Activated CD4-positive, alpha-beta T cell treated with anti-CD3 and anti-CD28 coated beads for 36 hours (primary cell): ENCODE results near the gene ELL. TPM values are rescaled to one million over a fixed set of nuclear protein-coding genes. Genes with fewer than 3 reads are reported as not detected.
A peak's percentile ranks its signal among the peaks of the same experiment; 100 is the strongest.

Source experiments
- ATAC-seq: fragments of 200-7000 bp; cut with Tn5 transposase; one replicate; pipeline ENCODE4 v1.10.0; 2021; ENCODE audit warnings: mild to moderate bottlenecking, moderate library complexity
- CTCF ChIA-PET: fragments of 350-600 bp; sonication (Branson Sonifier 250); formaldehyde crosslinking; loops from one replicate; lab custom pipeline; 2021; ENCODE audit warnings: antibody characterized with exemption; lab: Charles Lee
- POLR2A ChIA-PET: fragments of 350-600 bp; sonication (Branson Sonifier 250); formaldehyde crosslinking; loops from one replicate; lab custom pipeline; 2021; ENCODE audit warnings: antibody characterized with exemption, inconsistent platforms; lab: Charles Lee
- DNase-seq: peaks from one replicate; pipeline ENCODE4 v3.0.0-alpha.2; 2020
- H3K27ac Mint-ChIP-seq: one replicate; pipeline ENCODE4 v1.8.0; 2021; ENCODE audit warnings: mixed read lengths
- H3K27me3 Mint-ChIP-seq: one replicate; pipeline ENCODE4 v1.8.0; 2021; ENCODE audit warnings: mixed read lengths
- H3K36me3 Mint-ChIP-seq: one replicate; pipeline ENCODE4 v1.8.0; 2021; ENCODE audit warnings: low read depth, mixed read lengths
- H3K4me1 Mint-ChIP-seq: one replicate; pipeline ENCODE4 v1.8.0; 2021; ENCODE audit warnings: mixed read lengths
- H3K4me3 Mint-ChIP-seq: one replicate; pipeline ENCODE4 v1.8.0; 2021; ENCODE audit warnings: mild to moderate bottlenecking, moderate library complexity, mixed read lengths
- H3K9me3 Mint-ChIP-seq: one replicate; pipeline ENCODE4 v1.8.0; 2021; ENCODE audit warnings: low read depth, mixed read lengths
- intact Hi-C, 2 experiments: fragments of 100-400 bp; cut with DNase I in 1 of 2; cut with micrococcal nuclease in 1 of 2; formaldehyde crosslinking; loops; one replicate each; pipeline versions ENCODE4 v1.14.2 to v1.15.1; 2022 to 2024; cut with DNase I, micrococcal nuclease
- total RNA-seq, 2 experiments: library from RNA; stranded (reverse); gene quantifications; one replicate each; pipeline ENCODE4 v1.2.3, GENCODE V29; 2021

The ELL gene
- total RNA-seq, 2 experiments from 2014 or later: 20.2 to 21.4 TPM

DNA sequence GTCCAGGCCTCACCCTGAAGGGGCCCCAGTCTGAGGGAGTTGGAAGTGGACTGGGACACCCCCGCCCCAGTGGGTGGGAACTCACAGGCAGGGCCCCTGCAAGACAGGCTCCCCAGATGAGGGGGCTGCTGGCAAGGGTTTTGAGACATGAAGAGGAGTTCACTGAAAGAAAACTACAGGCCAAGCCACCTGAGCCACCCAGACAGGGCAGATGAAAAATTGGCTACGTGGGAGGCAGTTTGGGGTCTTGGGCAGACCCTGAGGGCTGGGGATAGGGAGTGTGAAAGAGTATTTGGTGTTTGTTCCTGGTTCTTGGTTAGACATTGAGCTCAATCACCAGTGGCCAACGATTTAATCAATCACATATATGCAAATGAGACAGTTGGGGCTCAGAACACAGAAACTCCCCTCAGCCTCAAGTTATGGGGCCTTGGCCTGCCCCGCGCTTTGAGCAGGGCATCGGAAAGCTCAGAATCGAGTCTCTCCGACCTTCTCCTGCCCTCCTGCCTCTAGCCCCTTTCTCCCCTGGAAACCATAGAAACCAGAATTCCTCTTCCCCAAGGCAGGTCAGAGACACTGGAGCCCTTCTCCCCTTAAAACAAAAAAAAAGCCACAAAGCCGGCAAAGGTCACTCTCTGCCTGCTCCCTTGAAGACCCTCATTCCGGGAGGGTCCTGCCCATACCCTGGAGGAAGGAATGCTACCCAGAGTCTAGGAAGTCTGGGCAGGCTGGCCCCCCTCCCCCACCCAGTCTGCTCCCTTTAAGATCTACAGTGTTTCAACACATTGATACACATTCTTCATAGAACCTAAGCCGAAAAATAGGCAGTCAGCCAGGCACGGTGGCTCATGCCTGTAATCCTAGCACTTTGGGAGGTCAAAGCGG lies 82.6 kb downstream of the ELL start:
- POLR2A ChIA-PET: interaction anchor here (0.8 to 1.0 kb wide), 2 partner anchors 83 to 219 kb away, joined by 3 to 5 read pairs; partner anchors contain the start of gene ELL
- Mint-ChIP-seq H3K4me1 (peaks cover 23% of the 10 kb centered on the region), H3K4me3 (no peak overlapping the region), H3K27me3 (no peaks in the 10 kb centered on the region), H3K9me3 (peaks cover 3% of the 10 kb centered on the region), H3K36me3 (peaks cover 17% of the 10 kb centered on the region), H3K27ac (no peak overlapping the region)
- ATAC-seq: no peak
- CTCF ChIA-PET: interaction anchor here (0.6 to 0.7 kb wide), 2 partner anchors 208 to 654 kb away, joined by 3 to 5 read pairs; no protein-coding TSS in a partner anchor
- DNase-seq: no peak
- intact Hi-C loops: loop anchor here in 1 of 2 experiments (5.0 kb wide), 1 partner anchor 348 kb away; no protein-coding TSS in a partner anchor

DNA sequence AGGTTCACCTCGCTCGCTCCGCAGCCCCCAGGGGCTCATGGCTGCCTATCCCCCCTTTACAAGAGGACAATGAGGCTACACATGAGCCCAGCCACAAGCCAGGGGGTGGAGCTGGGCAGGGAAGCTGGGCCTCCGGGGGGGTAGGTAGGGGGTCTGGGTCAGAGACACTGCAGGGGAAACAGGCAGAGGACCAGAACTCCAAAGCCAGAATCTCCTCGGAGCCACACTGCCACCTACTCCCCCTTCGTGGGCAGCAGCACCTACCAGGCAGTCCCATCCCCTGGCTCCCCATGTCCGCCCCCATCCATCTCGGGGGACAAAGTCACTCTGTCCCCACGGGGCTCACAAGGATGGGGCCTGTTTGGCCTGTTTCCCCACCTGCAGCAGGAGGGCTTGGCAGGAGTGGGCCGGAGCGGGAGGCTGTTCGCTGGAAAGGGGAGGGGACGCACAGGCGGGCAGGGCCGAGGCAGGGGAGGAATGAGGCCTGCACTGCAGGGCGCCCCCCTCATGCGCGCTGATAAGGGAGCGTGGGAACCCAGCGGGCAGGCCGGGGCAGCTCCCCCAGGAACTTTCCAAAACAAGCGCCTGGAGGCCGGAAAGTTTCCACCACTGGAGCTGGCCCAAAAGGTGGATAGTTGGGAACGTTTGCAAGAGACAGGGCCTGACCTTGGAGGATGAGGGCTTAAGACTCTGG lies 83.4 kb downstream of the ELL start:
- Mint-ChIP-seq H3K9me3 (peaks cover 3% of the 10 kb centered on the region), H3K4me1 (peaks cover 25% of the 10 kb centered on the region), H3K4me3 (no peak overlapping the region), H3K27ac (no peak overlapping the region), H3K27me3 (no peaks in the 10 kb centered on the region), H3K36me3 (peaks cover 17% of the 10 kb centered on the region)
- intact Hi-C loops: loop anchor here in 1 of 2 experiments (5.0 kb wide), 1 partner anchor 349 kb away; no protein-coding TSS in a partner anchor
- ATAC-seq (no peak), DNase-seq (no peak)
- ChIA-PET POLR2A (interaction anchor here (0.8 to 1.0 kb wide), 2 partner anchors 83 to 219 kb away, joined by 3 to 5 read pairs; partner anchors contain the start of gene ELL), CTCF (interaction anchor here (0.6 kb wide), 1 partner anchor 208 kb away, joined by 5 read pairs; no protein-coding TSS in a partner anchor)

DNA sequence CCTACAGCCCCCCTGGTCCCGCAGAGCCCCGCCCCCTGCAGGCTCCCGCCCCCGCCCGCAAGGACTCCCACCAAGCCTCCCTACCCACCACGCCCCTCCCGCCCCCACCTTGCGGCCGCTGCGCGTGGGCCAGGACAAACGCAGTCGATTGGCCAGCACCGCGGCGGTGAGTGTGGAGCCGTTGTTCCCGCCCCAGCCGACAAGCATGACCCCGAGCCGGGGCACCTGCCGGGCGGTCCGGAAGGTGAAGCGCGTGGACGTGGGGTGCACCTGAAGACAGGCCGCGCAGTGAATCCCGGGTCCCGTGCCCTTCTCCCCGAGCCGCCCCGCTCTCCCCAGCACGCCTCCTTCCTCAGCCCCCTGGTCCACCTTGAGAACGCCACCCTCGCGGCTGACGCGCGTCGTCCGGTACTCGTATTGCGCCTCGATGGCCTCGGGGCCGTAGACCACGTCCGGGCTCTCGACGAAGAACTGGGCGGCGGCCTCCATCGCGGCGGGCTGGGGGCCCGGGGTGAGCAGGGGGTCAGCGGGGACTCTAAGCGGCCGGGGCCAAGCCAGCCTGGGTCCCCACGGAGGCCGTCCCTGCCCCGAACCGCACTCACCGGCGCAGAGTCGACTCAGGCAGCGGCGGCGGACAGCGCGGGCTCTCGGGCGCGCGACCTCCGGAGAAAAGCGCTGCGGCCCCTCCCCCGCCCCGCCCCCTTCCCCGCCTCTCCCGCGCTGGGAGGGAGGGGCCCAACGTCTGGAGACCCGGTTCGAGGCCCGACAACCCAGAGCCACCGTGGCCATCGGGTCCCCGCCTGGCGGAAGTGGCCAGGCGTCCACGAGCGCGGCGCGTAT lies 84.2 kb downstream of the ELL start, which contains the start of gene ISYNA1:
Gene ISYNA1, minus strand, starts transcription at position 643 of the 840 bp plus-strand sequence. Its CDS starts 154 bp downstream, at position 489.
- ATAC-seq (peak; percentile 15), DNase-seq (peak; percentile 65)
- CTCF ChIA-PET: no interaction called here
- POLR2A ChIA-PET: no interaction called here
- intact Hi-C loops: loop anchor here (1.0 to 5.0 kb wide), 3 partner anchors 18 to 350 kb away; partner anchors contain the start of gene SSBP4 (in 2 of the 2)
- Mint-ChIP-seq H3K27me3 (no peaks in the 10 kb centered on the region), H3K9me3 (peaks cover 3% of the 10 kb centered on the region), H3K27ac (no peak within 1 kb of the TSS), H3K36me3 (peaks cover 15% of the 10 kb centered on the region), H3K4me1 (peaks cover 23% of the 10 kb centered on the region), H3K4me3 (peak within 1 kb of the TSS; percentile 63)

DNA sequence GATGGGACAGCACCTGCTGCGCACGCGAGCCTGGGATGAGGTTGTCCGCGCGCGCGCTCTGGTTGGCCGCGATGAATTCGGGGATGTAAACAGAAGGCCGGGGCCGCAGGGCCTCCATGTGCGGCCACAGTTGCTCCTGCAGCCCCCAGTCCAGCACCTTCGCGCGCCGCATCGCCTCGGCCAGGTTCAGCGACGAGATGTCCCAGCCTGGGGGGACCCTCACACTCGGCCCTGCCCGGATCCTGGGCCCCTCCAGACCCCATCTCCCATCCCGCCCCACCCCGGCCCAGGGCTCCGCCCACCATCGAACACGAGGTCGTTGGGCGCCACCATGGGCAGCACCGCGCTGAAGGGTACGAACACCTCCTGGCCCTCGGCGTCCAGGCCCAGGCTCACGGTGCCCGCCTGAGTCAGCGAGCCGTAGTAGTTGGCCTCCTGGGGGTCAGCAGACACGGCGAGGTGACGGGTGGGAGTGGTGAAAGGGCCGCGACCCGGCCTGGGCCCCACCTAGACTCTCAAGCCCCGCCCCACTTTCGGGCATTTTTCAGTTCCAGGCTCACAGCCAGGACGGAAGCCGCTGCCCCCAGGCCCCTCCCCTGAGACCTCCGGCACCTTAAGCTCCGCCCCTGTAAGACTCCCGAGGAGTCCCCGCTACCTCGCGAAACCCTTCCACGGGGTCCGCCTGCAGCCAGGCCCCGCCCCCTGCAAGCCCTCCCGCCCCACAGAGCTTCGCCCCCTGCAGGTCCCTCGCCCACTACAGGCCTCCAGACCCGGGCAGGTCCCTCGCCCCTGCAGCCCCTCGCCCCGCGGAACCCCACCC lies 85.0 kb downstream of the ELL start:
- POLR2A ChIA-PET: interaction anchor here (0.5 kb wide), 1 partner anchor 1298 kb away, joined by 4 read pairs; no protein-coding TSS in a partner anchor
- H3K36me3 Mint-ChIP-seq: peaks cover 11% of the 10 kb centered on the region
- CTCF ChIA-PET: no interaction called here

DNA sequence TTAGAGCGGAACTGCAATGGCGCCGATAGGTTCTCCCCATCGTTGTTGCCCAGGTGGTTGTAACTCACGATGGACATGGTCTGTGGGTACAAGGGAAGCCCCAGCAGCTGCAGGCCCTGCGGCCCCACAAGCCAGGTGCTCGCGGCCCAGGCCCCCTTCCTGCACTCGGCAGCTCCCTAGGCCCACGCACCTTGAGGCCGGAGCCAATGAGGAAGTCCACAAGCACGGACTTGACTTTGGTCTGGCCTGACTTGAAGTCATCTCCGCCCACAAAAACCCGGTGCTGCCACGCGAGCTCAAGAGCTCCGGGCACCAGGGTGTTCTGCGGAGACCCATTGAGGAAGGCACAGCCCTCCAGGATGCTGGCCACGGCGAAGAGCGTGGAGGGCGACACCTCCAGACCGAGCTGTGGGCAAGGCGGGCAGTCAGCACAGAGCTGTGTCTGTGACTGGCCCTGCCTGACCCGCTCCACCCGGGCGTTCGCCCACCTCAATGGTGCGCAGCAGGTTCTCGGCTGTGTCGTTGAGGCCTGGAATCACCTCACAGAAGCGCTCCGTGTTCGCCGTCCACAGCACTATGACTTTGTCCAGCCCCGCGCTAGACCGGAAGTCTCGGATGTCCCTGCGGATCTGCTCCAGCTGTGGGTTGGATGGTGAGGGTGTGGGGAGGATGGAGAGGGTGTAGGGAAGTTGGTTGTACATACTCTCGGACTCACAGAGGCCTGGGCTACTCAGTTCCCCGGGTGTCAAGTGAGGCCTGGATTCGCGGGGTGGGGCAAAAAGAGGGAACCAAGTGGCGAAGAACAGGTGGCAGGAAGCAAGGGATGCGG lies 85.8 kb downstream of the ELL start:
- CTCF ChIA-PET: interaction anchor here (1.1 kb wide), 1 partner anchor 157 kb away, joined by 3 read pairs; no protein-coding TSS in a partner anchor

More for the DNA sequence above, 85.0 kb downstream of the ELL start:
- ATAC-seq: peak; percentile 62
- H3K4me3 Mint-ChIP-seq: peak overlapping the region; percentile 63
- H3K9me3 Mint-ChIP-seq: no peaks in the 10 kb centered on the region
- no peaks in the 10 kb centered on the region for H3K27me3 Mint-ChIP-seq
- no peak overlapping the region for H3K27ac Mint-ChIP-seq
- DNase-seq: peak; percentile 80
- H3K4me1 Mint-ChIP-seq: peaks cover 21% of the 10 kb centered on the region
- intact Hi-C loops: loop anchor here (1.0 to 5.0 kb wide), 3 partner anchors 18 to 350 kb away; partner anchors contain the start of gene SSBP4 (in 2 of the 2)

DNA sequence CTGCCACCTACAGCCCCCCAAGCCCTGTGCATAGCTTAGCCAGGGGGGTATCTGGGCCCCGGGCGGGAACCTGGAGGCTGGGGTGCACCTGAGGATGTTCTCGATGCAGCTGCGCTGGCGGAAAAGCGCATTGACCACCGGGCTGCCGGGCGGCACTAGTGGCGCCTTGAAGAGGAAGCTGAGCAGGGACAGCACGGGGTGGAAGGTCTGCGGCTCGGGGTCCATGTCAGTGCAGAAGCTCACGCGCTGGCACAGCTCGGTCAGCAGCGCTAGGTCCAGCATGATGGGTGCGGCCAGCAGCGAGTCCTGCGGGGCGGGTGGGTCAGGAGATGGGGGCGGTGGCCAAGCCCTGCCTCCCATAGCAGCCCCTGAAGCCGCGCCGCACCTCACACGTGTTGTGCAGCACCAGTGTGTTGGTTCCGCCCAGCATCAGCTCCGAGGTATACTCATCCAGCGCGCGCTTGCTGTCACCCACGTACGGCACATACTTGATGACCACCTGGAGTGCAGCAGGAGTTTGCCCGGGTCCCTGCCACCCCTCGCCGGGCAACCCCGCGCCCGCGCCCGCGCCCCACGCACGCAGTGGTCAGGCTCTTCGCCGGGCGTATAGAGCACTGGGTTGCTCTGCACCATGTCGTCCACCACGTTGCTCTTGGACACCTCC lies 86.6 kb downstream of the ELL start:
- Mint-ChIP-seq H3K9me3 (no peaks in the 10 kb centered on the region), H3K4me1 (peaks cover 22% of the 10 kb centered on the region), H3K27me3 (no peaks in the 10 kb centered on the region), H3K4me3 (no peak overlapping the region), H3K36me3 (peaks cover 13% of the 10 kb centered on the region), H3K27ac (no peak overlapping the region)
- ChIA-PET CTCF (interaction anchor here (1.1 to 1.2 kb wide), 2 partner anchors 47 to 158 kb away, joined by 3 to 4 read pairs; no protein-coding TSS in a partner anchor), POLR2A (interaction anchor here (0.6 kb wide), 1 partner anchor 283 kb away, joined by 3 read pairs; the partner anchor contains the start of gene PIK3R2)
- DNase-seq (peak; percentile 13), ATAC-seq (no peak)
- intact Hi-C loops: loop anchor here in 1 of 2 experiments (5.0 kb wide), 1 partner anchor 352 kb away; no protein-coding TSS in a partner anchor

More for the DNA sequence above, 85.8 kb downstream of the ELL start:
- Mint-ChIP-seq H3K4me3 (peak overlapping the region; percentile 26), H3K4me1 (peaks cover 19% of the 10 kb centered on the region), H3K27me3 (no peaks in the 10 kb centered on the region), H3K9me3 (no peaks in the 10 kb centered on the region), H3K27ac (no peak overlapping the region), H3K36me3 (peaks cover 11% of the 10 kb centered on the region)
- intact Hi-C loops: loop anchor here (2.0 to 5.0 kb wide), 2 partner anchors 17 to 351 kb away; partner anchors contain the start of gene SSBP4 (in 1 of the 2)
- POLR2A ChIA-PET: interaction anchor here (0.6 kb wide), 1 partner anchor 283 kb away, joined by 3 read pairs; the partner anchor contains the start of gene PIK3R2
- ATAC-seq: no peak
- no peak for DNase-seq

DNA sequence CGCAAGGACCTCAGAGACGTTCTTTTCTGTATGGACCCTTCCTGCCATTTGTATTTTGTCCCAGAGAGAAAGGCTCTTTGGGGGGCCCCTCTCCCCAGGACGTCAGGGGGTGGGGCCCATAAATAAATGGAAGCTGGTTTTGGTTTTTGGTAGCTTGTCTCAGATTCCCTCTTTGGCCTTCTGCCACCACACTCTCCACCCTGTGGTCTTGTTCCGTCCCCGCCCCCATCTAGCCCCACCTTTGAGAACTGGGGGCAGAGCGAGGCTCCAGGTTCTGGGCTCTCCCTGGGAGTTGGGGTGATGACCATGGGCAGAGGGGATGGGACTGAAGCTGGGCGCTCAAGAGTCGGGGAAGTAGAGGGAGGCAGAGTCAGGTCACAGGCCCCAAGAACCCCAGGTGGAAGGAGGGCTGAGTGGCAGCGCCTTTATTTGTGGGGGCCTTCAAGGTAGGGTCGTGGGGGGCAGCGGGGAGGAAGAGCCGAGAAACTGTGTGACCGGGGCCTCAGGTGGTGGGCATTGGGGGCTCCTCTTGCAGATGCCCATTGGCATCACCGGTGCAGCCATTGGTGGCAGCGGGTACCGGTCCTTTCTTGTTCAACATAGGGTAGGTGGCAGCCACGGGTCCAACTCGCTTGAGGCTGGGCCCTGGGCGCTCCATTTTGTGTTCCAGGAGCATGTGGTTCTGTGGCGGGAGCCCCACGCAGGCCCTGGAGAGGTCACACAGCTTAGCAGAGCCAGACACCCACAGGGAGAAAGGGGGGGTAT lies 87.3 kb downstream of the ELL start:
- H3K9me3 Mint-ChIP-seq: no peaks in the 10 kb centered on the region
- intact Hi-C loops: loop anchor here in 1 of 2 experiments (5.0 kb wide), 1 partner anchor 353 kb away; no protein-coding TSS in a partner anchor
- POLR2A ChIA-PET: no interaction called here
- H3K4me3 Mint-ChIP-seq: peak overlapping the region; percentile 15
- ATAC-seq (no peak), DNase-seq (no peak)
- H3K27ac Mint-ChIP-seq: no peak overlapping the region
- H3K36me3 Mint-ChIP-seq: peaks cover 13% of the 10 kb centered on the region
- CTCF ChIA-PET: interaction anchor here (0.9 to 1.2 kb wide), 4 partner anchors 15 to 158 kb away, joined by 3 to 7 read pairs (median 4); partner anchors contain the start of gene SSBP4
- no peaks in the 10 kb centered on the region for H3K27me3 Mint-ChIP-seq
- peaks cover 27% of the 10 kb centered on the region for H3K4me1 Mint-ChIP-seq

DNA sequence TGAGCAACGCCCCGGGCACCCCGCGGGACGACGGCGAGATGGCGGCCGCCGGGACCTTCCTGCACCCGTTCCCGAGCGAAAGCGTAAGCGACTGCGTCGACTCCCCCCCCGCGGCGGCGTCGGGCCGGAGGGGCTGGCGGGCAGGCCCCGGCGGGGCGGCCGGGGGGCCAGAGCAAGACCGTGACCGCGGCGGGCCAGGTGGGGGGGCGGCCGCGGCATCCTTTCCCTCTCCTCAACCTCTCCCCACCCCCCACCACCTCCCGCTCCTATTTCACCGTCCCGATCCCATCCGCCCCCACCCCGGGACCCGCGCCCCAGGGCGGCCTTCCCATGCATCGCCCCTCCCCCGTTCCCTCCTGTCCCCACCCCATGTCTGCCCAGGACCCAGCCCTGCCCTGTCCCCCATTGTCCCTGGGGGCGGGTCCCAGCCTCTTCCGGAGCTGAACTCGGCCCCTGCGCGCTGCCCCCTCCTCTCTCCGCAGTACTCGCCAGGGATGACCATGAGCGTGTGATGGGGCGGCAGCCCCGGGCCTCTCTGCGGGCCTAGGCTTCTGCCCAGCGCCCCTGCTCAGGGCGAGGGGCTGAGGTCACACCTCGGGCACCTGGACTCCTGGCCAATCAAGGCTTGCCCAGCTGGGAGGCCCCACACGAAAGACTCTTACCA lies 88.0 kb downstream of the ELL start:
- DNase-seq: no peak
- ATAC-seq: no peak
- H3K4me1 Mint-ChIP-seq: peaks cover 31% of the 10 kb centered on the region
- no peak overlapping the region for H3K27ac Mint-ChIP-seq
- H3K36me3 Mint-ChIP-seq: peaks cover 13% of the 10 kb centered on the region
- POLR2A ChIA-PET: no interaction called here
- CTCF ChIA-PET: interaction anchor here (0.9 to 1.2 kb wide), 3 partner anchors 15 to 46 kb away, joined by 4 to 7 read pairs (median 5); partner anchors contain the start of gene SSBP4
- H3K27me3 Mint-ChIP-seq: no peaks in the 10 kb centered on the region
- H3K9me3 Mint-ChIP-seq: no peaks in the 10 kb centered on the region
- H3K4me3 Mint-ChIP-seq: peak overlapping the region; percentile 15
- intact Hi-C loops: no loop called here
